Stimulated activated CD8-positive, alpha-beta memory T cell treated with anti-CD3 and anti-CD28 coated beads, Interleukin-4, amount 100 ng/mL, for 1 hour (primary cell): Measurements from ENCODE around the gene CACFD1.

Source experiments
- DNase-seq, 2 donors: peaks; one replicate each; pipeline ENCODE4 v3.0.0-alpha.2; 2020; ENCODE audit warnings: low read depth in 2 of 2, low spot score in 1 of 2

Gene CACFD1

GRCh38 chr9:133515615-133516255, 56.0 kb downstream of the CACFD1 start:
- DNase-seq: no peak

- no peak for DNase-seq
Observed at GRCh38 chr9:133516256-133516960, 56.6 kb downstream of the CACFD1 start.

- no peak for DNase-seq
Observed at GRCh38 chr9:133516961-133517350, 57.2 kb downstream of the CACFD1 start.

GRCh38 chr9:133517711-133518110, 57.9 kb downstream of the CACFD1 start:
- no peak for DNase-seq

- DNase-seq: no peak
Observed at GRCh38 chr9:133518200-133518599, 58.4 kb downstream of the CACFD1 start.

- no peak for DNase-seq
Observed at GRCh38 chr9:133518706-133519449, 59.1 kb downstream of the CACFD1 start.

GRCh38 chr9:133519693-133520092, 59.9 kb downstream of the CACFD1 start:
- no peak for DNase-seq

- DNase-seq: no peak
Observed at GRCh38 chr9:133520121-133520835, 60.5 kb downstream of the CACFD1 start.
